Anterior cingulate cortex (tissue), 58 donors: ENCODE results near the gene SPATA31E1.
"Not testable (repeated sequence)": the region's sequence is repeated elsewhere in the genome, so short reads cannot be mapped to it uniquely, and the experiment has no call there.

Experiments used
- DNase-seq, 58 donors: peaks; one replicate each; lab custom pipeline; 2025; lab: John Stamatoyannopoulos, UW

The SPATA31E1 gene

DNA sequence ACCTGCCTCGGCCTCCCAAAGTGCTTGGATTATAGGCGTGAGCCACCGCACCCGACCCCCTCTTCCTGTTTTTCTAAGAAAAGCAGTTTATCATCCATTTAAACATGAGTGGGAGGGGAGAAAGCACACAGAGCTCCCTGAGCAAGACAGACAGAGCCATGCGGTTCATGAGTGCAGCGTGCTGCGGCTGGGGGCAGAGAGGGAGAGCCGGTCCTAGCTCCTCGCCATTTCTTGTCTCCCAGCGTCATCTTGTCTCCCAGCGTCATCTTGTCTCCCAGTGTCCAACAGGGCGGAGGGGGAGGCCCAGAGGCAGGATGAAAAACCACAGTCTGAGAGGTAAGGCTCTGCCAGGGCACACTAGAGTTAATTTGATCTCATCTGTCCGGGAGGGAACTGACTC lies 36.3 kb downstream of the SPATA31E1 start:
- peak in 1 of 58 donors; percentile 4 for DNase-seq

DNA sequence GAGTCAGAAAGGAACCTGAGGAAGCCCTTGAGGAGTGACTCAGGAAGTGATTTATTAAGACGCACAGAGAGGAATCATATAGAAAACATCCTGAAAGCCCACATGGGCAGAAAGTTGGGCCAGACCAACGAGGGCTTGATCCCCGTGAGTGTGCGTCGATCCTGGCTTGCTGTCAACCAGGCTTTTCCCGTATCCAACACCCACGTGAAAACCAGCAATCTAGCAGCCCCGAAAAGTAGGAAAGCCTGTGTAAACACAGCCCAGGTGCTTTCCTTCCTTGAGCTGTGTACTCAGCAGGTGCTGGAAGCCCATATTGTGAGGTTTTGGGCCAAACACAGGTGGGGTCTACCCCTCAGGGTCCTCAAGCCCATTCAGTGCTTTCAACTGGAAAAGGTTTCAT lies 38.9 kb downstream of the SPATA31E1 start:
- DNase-seq, result not testable (repeated sequence)

DNA sequence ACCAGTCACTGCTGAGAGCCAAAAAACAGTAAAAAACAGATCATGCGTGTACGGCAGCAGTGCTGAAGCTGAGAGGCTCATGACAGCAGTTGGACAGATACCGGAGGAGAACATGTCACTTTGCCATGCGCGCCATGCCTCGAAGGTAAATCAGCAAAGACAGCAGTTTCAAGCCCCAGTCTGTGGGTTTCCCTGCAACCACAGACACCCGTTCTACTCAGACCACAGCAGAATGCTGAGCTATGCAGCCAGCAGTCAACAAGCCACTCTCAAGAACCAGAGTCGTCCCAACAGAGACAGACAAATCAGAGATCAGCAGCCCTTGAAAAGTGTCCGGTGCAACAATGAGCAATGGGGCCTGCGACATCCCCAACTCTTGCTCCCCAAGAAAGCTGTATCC lies 40.3 kb downstream of the SPATA31E1 start:
- peak in 1 of 58 donors; percentile 2 for DNase-seq

DNA sequence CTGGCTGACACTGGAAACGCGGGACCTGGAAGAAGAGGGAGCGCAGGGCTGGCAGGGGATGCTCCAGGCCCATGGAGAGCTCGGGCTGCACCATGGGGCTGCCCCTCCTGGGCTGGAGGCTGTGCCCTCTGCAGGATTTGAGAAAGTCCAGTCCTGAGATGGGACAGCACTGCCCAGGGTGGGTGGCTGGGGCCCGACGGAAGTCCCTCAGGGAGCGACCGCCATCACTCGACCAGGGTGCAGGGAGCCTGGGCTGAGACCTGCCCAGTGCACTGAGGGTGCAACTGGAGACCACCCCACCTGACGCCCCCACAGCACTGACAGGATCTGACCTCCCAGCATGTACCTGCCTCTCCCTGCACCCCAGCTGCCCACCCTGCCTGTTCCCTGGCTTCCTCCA lies 42.2 kb downstream of the SPATA31E1 start:
- not testable (repeated sequence) for DNase-seq

DNA sequence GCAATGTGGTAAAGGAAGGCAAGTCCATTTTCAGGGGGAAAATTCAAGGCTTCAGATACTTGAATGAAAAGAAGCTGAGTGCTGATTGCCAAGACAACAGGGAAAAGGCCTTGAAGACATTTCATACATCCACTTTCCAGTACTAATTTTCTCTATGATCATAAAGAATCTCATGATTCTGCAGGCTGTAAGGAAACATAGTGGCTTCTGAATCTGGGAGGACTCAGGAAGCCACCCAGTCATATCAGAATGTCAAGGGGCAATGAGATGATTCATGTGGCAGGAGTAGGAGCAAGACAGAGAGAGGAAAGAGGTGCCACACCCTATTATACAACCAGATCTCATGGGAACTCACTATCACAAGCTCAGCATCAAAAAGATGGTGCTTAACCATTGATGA lies 46.5 kb downstream of the SPATA31E1 start:
- DNase-seq, result not testable (repeated sequence)

DNA sequence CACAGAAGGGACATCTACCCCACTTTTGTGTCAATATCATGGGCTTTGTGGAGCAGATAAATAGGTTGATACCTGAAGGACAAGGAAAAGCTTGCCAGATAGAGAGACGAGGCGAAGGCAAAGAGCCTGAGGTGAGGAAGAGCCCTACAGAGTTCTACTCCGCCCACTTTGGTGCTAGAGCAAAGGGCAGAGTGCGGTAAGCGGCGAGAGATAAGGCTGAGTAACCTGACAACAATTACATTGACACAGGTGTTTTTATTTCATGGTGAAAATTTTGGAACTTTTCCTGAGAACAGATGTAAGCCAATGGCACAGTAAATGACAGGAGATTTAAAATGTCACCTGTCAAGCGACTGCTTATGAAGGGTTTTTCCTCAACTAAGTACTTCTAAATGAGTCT lies 51.8 kb downstream of the SPATA31E1 start:
- not testable (repeated sequence) for DNase-seq

DNA sequence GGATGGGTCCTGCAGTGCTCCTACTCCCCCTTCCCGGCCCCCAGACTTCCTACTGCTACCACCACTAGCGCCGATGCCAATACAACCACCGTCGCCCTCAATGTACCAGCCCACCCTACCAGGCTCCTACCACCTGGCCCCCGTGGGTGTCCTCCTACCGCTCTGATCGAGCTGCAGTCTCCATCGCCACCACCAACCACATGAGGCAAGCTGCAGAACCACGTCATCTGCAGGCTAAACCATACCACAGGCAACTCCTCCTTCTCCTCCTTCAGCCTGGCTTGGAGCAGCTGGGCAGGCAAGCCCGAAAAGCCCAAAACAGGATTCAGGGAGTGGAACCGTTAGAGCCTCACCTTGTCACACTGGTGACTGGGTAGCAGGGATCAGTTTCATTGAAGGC lies 54.7 kb downstream of the SPATA31E1 start:
- DNase-seq, result not testable (repeated sequence)

DNA sequence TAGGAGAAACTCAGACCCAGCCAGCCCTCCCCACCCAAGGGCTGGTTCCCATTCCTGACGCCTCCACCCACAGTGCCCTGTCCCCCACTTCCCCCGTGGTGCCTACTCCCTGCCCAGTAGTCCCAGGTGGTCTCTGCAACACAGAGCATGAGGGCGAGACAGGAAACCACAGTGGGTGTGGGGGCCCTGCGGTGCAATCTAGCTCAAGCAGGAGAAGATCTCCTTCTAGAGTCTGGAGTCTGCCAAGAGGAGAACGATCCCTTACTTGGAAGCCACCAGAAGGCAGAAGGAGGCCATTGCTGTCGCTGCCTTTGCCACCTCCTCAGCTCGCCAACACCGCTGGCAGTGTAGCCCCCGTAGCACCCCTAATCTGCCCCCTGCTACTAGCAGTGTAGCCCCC lies 55.2 kb downstream of the SPATA31E1 start:
- DNase-seq, result not testable (repeated sequence)

DNA sequence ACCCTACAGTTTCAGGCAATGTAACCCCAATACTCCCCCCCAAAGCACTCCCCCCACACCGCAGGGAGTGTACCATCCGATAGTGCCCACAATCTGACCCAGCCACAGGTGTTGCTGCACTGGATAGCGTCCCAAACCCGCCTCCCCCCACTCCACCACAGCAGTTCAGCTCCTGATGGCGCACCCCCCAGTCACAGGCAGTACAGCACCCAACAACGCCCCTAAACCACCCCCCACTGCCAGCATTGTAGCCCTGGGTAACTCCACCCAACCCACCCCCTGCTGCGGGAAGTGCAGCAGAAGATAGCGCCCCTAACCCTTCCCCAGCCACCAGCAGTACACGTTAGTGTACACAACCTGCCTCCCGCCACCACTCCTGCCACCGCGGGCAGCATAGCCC lies 55.7 kb downstream of the SPATA31E1 start:
- not testable (repeated sequence) for DNase-seq
